KMS-11 (cell line): Measurements from ENCODE around the gene GXYLT2.

Experiments used
- H2AFZ ChIP-seq: fragments of 200-600 bp; sonication (generic); 2 replicates; pipeline ENCODE4 v1.6.1; 2016; ENCODE audit warnings: antibody characterized with exemption, mixed run types, low read depth
- H3K27ac ChIP-seq: fragments of 200-600 bp; sonication (generic); 2 replicates; pipeline ENCODE4 v1.6.1; 2016; ENCODE audit warnings: mild to moderate bottlenecking, mixed run types
- H3K27me3 ChIP-seq: fragments of 200-600 bp; sonication (generic); 2 replicates; pipeline ENCODE4 v1.6.1; 2017; ENCODE audit warnings: mild to moderate bottlenecking, low read depth, mixed run types, moderate library complexity; ENCODE audit not compliant: insufficient read depth
- H3K36me3 ChIP-seq: fragments of 200-600 bp; sonication (generic); 2 replicates; pipeline ENCODE4 v1.6.1; 2017; ENCODE audit warnings: mild to moderate bottlenecking, mixed run types; ENCODE audit not compliant: insufficient read depth
- H3K4me1 ChIP-seq: fragments of 200-600 bp; sonication (generic); 2 replicates; pipeline ENCODE4 v1.6.1; 2016; ENCODE audit warnings: mild to moderate bottlenecking, low read depth, mixed run types; ENCODE audit not compliant: poor library complexity, severe bottlenecking
- H3K4me2 ChIP-seq: fragments of 200-600 bp; sonication (generic); 2 replicates; pipeline ENCODE4 v1.7.0; 2016; ENCODE audit warnings: mild to moderate bottlenecking, mixed run types
- H3K4me3 ChIP-seq: fragments of 200-600 bp; sonication (generic); IDR thresholded peaks from 2 replicates; pipeline ENCODE4 v1.6.1; 2017; ENCODE audit warnings: low read depth, low read length, mixed read lengths; ENCODE audit not compliant: insufficient read depth
- H3K79me2 ChIP-seq: fragments of 200-600 bp; sonication (generic); 2 replicates; pipeline ENCODE4 v1.6.1; 2016; ENCODE audit warnings: low read depth, mixed run types; ENCODE audit not compliant: insufficient read depth
- H3K9ac ChIP-seq: fragments of 200-600 bp; sonication (generic); 2 replicates; pipeline ENCODE4 v1.6.1; 2016; ENCODE audit warnings: mild to moderate bottlenecking, mixed run types
- H4K20me1 ChIP-seq: fragments of 200-600 bp; sonication (generic); 2 replicates; pipeline ENCODE4 v1.6.1; 2016; ENCODE audit warnings: mild to moderate bottlenecking, mixed run types; ENCODE audit not compliant: insufficient read depth
- CTCF ChIP-seq: fragments of 200-600 bp; sonication (generic); conservative IDR thresholded peaks from 2 replicates; pipeline ENCODE4 v1.6.1; 2017; ENCODE audit warnings: low read depth, mild to moderate bottlenecking, antibody characterized with exemption, low read length, moderate library complexity, mixed read lengths

Gene GXYLT2

GRCh38 chr3:72957297-72957696, 69.5 kb downstream of the GXYLT2 start:
- no peak overlapping the region for H2AFZ ChIP-seq
- H3K4me1 ChIP-seq: peaks cover 4% of the 10 kb centered on the region
- no peak overlapping the region for H3K27ac ChIP-seq
- no peak overlapping the region for H3K4me3 ChIP-seq
- H4K20me1 ChIP-seq: no peaks in the 10 kb centered on the region
- H3K79me2 ChIP-seq: no peaks in the 10 kb centered on the region
- H3K27me3 ChIP-seq: no peaks in the 10 kb centered on the region
- no peak overlapping the region for H3K4me2 ChIP-seq
- no peaks in the 10 kb centered on the region for H3K36me3 ChIP-seq
- H3K9ac ChIP-seq: no peak overlapping the region
- TF ChIP-seq CTCF: no peak

- no peaks in the 10 kb centered on the region for H3K79me2 ChIP-seq
- no peak overlapping the region for H3K4me2 ChIP-seq
- no peak for TF ChIP-seq CTCF
- H3K36me3 ChIP-seq: no peaks in the 10 kb centered on the region
- H3K4me3 ChIP-seq: no peak overlapping the region
- H3K27me3 ChIP-seq: no peaks in the 10 kb centered on the region
- no peaks in the 10 kb centered on the region for H4K20me1 ChIP-seq
- peaks cover 4% of the 10 kb centered on the region for H3K4me1 ChIP-seq
- H3K27ac ChIP-seq: no peak overlapping the region
- no peak overlapping the region for H2AFZ ChIP-seq
- no peak overlapping the region for H3K9ac ChIP-seq
Measured at GRCh38 chr3:72959336-72959735, 71.5 kb downstream of the GXYLT2 start.

- no peak for TF ChIP-seq CTCF
- Histone ChIP-seq H3K4me3 (no peak overlapping the region), H3K36me3 (no peaks in the 10 kb centered on the region), H3K27me3 (no peaks in the 10 kb centered on the region), H3K4me1 (peaks cover 4% of the 10 kb centered on the region), H3K79me2 (no peaks in the 10 kb centered on the region), H4K20me1 (no peaks in the 10 kb centered on the region), H2AFZ (no peak overlapping the region), H3K4me2 (peak overlapping the region; percentile 13; the same call in 1 of the 2 replicates), H3K27ac (no peak overlapping the region), H3K9ac (no peak overlapping the region)
Measured at GRCh38 chr3:72960812-72961518, 73.1 kb downstream of the GXYLT2 start.

GRCh38 chr3:72961752-72962151, 73.9 kb downstream of the GXYLT2 start:
- peaks cover 4% of the 10 kb centered on the region for H3K4me1 ChIP-seq
- H3K79me2 ChIP-seq: no peaks in the 10 kb centered on the region
- H3K4me2 ChIP-seq: peak overlapping the region; percentile 13; the same call in 1 of the 2 replicates
- H2AFZ ChIP-seq: no peak overlapping the region
- H3K27me3 ChIP-seq: no peaks in the 10 kb centered on the region
- no peak overlapping the region for H3K9ac ChIP-seq
- no peak overlapping the region for H3K4me3 ChIP-seq
- TF ChIP-seq CTCF: no peak
- no peak overlapping the region for H3K27ac ChIP-seq
- H3K36me3 ChIP-seq: no peaks in the 10 kb centered on the region
- no peaks in the 10 kb centered on the region for H4K20me1 ChIP-seq
